GM12891 (cell line): ENCODE measurements around the gene GALNT18.

ENCODE experiments used
- DNase-seq: peaks from one replicate; pipeline ENCODE4 v3.0.0; 2011; ENCODE audit warnings: low spot score; ENCODE audit not compliant: insufficient read length
- FAIRE-seq: peaks from 2 replicates; lab custom pipeline; 2011; peaks lifted over from hg19 to GRCh38; lab: Jason Lieb, UNC
- PAX5 ChIP-seq: IDR thresholded peaks from 2 replicates; pipeline ENCODE4 v1.6.1; 2011; ENCODE audit warnings: low read length, moderate library complexity, mild to moderate bottlenecking; ENCODE audit not compliant: insufficient read depth, severe bottlenecking
- POLR2A ChIP-seq: IDR thresholded peaks from 2 replicates; pipeline ENCODE4 v1.6.1; 2011; ENCODE audit warnings: low read depth, low read length, control low read depth
- POLR2AphosphoS5 ChIP-seq: IDR thresholded peaks from 2 replicates; pipeline ENCODE4 v1.6.1; 2011; ENCODE audit warnings: low read depth, low read length, control low read depth
- POU2F2 ChIP-seq: IDR thresholded peaks from 2 replicates; pipeline ENCODE4 v1.6.1; 2011; ENCODE audit warnings: low read depth, mild to moderate bottlenecking, control low read depth, low read length, moderate library complexity
- SPI1 ChIP-seq: IDR thresholded peaks from 2 replicates; pipeline ENCODE4 v1.6.1; 2011; ENCODE audit warnings: low read depth, low read length, control low read depth
- TAF1 ChIP-seq: IDR thresholded peaks from 2 replicates; pipeline ENCODE4 v1.6.1; 2011; ENCODE audit warnings: low read depth, low read length, control low read depth

Gene GALNT18

GRCh38 chr11:11480971-11481370 lies 140.8 kb downstream of the GALNT18 start:
- no peak for DNase-seq
- no peak for FAIRE-seq
- TF ChIP-seq PAX5 = no peak
- TF ChIP-seq POU2F2 = no peak
- TF ChIP-seq POLR2AphosphoS5 = no peak
- no peak for TF ChIP-seq TAF1

- no peak for TF ChIP-seq POU2F2
- TF ChIP-seq PAX5 = no peak
- TF ChIP-seq POLR2AphosphoS5 = no peak
- no peak for TF ChIP-seq SPI1
- no peak for TF ChIP-seq POLR2A
- TF ChIP-seq TAF1 = no peak
- DNase-seq = no peak
- no peak for FAIRE-seq
Measured at GRCh38 chr11:11478687-11479086, 143.1 kb downstream of the GALNT18 start.

GRCh38 chr11:11477695-11478420 lies 143.9 kb downstream of the GALNT18 start:
- TF ChIP-seq POLR2A = no peak
- TF ChIP-seq POLR2AphosphoS5 = no peak
- TF ChIP-seq TAF1 = no peak
- no peak for TF ChIP-seq POU2F2
- TF ChIP-seq PAX5 = no peak
- TF ChIP-seq SPI1 = no peak
- FAIRE-seq (no peak), DNase-seq (no peak)

- TF ChIP-seq PAX5 (no peak), POLR2A (no peak)
- DNase-seq (no peak), FAIRE-seq (no peak)
Measured at GRCh38 chr11:11476971-11477645, 144.7 kb downstream of the GALNT18 start.

- DNase-seq (no peak), FAIRE-seq (no peak)
- TF ChIP-seq SPI1 (no peak), TAF1 (no peak), POU2F2 (no peak), POLR2A (no peak), PAX5 (no peak), POLR2AphosphoS5 (no peak)
Measured at GRCh38 chr11:11476499-11476898, 145.3 kb downstream of the GALNT18 start.

GRCh38 chr11:11472106-11472505 lies 149.7 kb downstream of the GALNT18 start:
- FAIRE-seq (no peak), DNase-seq (no peak)
- TF ChIP-seq SPI1 = no peak
- TF ChIP-seq TAF1 = no peak
- TF ChIP-seq POLR2AphosphoS5 = no peak
- TF ChIP-seq POLR2A = no peak
- TF ChIP-seq PAX5 = no peak
- no peak for TF ChIP-seq POU2F2

- TF ChIP-seq POLR2AphosphoS5 = no peak
- TF ChIP-seq SPI1 = no peak
- TF ChIP-seq TAF1 = no peak
- no peak for TF ChIP-seq POU2F2
- TF ChIP-seq PAX5 = no peak
- TF ChIP-seq POLR2A = no peak
- FAIRE-seq = no peak
Measured at GRCh38 chr11:11471201-11471600, 150.6 kb downstream of the GALNT18 start.

GRCh38 chr11:11468954-11469353 lies 152.9 kb downstream of the GALNT18 start:
- no peak for FAIRE-seq
- DNase-seq = no peak
- TF ChIP-seq POLR2AphosphoS5 (no peak), SPI1 (no peak), TAF1 (no peak), POU2F2 (no peak), POLR2A (no peak), PAX5 (no peak)

More at GRCh38 chr11:11471201-11471600, 150.6 kb downstream of the GALNT18 start:
- DNase-seq = no peak

- FAIRE-seq (no peak), DNase-seq (no peak)
- no peak for TF ChIP-seq POU2F2
- no peak for TF ChIP-seq SPI1
- TF ChIP-seq TAF1 = no peak
- no peak for TF ChIP-seq PAX5
- no peak for TF ChIP-seq POLR2AphosphoS5
- no peak for TF ChIP-seq POLR2A
Measured at GRCh38 chr11:11467312-11467711, 154.5 kb downstream of the GALNT18 start.
